Stimulated activated CD4-positive, alpha-beta T cell treated with anti-CD3 and anti-CD28 coated beads, Interleukin-1b, Interleukin-23, amount 100 ng/mL, for 4 hours (primary cell): Measurements from ENCODE around the gene FAM174B.

ENCODE experiments used
- DNase-seq, 2 donors: peaks; one replicate each; pipeline ENCODE4 v3.0.0-alpha.2; 2020; ENCODE audit warnings: low read depth in 2 of 2

The FAM174B gene

DNA sequence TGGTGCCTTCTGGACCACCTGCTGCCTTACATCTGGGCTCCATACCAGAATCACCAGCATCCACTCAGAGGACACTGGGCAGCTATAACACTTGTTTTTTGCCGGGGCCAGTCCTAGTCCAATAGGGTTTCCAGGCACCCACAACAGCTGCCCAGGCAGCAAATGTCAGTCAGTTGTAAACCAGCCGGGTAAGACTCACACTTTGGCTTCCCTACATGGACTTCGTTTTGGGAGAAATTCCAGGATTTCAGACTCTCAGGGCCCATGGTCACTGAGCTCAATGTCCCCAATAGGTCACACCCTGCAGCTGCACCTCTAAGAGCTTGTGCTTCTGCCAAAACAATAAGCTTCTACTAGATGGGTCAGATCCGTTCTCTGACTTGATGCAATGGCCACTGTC is 83.8 kb downstream of the FAM174B start:
- DNase-seq: no peak

DNA sequence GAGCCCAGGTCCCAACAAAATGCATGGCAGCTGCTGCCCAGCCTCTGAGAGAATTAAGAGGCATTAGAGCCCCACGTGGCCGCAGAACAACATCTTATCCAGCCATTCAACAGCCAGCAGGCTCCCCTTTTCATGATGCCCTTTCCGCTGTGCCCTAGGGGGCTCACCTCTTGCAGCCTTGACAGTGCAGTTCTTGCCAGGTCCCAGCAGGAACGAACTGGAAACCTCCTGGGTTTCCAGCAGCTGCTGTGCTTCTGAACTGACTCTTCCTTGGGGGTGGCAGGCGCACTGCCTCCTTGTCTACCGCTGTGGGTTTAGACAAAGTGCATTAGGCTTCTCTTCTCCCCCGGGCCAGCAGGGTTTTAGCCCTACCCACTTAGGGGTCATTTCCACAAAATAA is 85.2 kb downstream of the FAM174B start:
- DNase-seq: no peak

DNA sequence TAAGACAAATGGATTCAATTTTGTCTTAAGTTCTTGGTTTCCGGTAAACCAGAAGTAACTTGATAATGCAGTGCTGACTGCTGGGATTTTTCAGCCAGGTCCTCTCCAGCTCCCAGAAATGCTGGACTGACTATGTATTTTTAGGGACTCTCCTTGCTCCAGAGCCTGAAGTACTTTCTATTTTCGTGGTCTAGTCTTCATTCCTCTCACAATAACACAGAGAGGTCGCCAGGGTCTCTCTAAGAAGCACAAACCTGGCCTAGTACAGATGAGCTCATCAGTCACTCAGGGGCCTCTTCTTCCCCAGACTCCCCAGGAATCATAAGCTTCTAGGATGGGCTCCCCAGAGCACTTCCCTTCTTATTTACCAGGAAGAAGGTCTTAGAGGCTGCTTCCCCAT is 85.8 kb downstream of the FAM174B start:
- DNase-seq: no peak
